ENCODE results near the gene ZNF239. TPM values are rescaled to one million over a fixed set of nuclear protein-coding genes. Genes with fewer than 3 reads are reported as not detected.

Gene ZNF239
- total RNA-seq (ENCODE audit: low replicate concordance) = 7.1 and 16.9 TPM in 2 replicates

DNA sequence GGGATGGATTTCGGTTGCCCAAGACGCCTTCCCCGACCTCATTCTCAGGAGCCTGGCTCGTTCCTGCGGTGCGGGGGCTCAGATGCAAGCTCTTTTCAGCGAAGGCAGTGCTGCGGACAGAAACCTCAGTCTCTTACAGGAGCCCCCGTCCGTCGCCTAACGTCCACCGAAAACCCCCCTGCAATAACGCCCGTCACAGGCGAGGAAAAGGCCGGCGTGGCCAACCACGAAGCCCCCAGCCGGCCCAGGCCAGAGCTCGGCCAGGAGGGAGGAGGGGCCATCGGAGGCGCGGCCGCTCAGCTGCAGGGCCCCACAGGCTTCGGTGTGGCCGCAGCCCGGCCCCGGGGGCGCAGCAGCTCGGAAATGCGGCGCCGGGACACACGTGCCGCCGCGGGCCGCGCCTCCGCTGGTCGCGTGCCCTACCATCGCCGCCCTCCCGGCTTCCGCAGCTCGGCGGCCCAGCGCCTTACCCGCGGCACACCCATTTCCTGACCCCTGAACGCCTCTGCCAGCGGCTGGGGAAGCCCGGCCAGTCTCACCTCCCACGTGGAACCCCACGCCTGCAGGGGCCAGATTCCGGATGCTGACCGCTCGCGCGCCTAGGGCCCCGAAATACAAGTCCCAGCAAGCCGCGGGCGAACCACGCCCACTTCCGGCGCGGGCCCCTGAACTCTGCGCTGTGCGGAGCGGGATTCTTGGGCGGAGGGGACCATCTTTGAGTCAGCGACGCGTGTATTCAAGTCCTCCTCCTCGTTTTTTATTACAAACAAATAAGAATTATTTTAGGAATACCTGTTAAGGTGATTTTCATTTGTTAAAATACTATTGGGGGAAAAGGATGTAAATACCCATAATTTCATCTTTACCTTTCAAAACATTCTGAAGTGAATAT is at the start of gene ZNF239:
TSS of gene ZNF239 (minus strand) at position 616 of the 892 bp plus-strand sequence. CDS start 16,537 bp downstream, outside the sequence.
- H3K27ac Mint-ChIP-seq = peak within 1 kb of the TSS; percentile 83
- Histone ChIP-seq H3K9me3 (ENCODE audit: low read depth) (no peaks in the 10 kb centered on the region), H3K4me2 (peak within 1 kb of the TSS; percentile 83), H3K4me3 (peak within 1 kb of the TSS; percentile 45), H3K27me3 (peaks cover 37% of the 10 kb centered on the region), H2AFZ (replicated peaks) (peak within 1 kb of the TSS; percentile 92), H3K4me1 (peaks cover 13% of the 10 kb centered on the region), H3K9ac (no peak within 1 kb of the TSS), H3K27ac (no peak within 1 kb of the TSS), H3K36me3 (no peaks in the 10 kb centered on the region), H4K20me1 (ENCODE audit: low read depth) (no peaks in the 10 kb centered on the region), H3K79me2 (ENCODE audit: low read depth) (no peaks in the 10 kb centered on the region), H3F3A (ENCODE audit: low read depth) (peaks cover 3% of the 10 kb centered on the region)
- peaks cover 11% of the 10 kb centered on the region for H3K4me1 Mint-ChIP-seq
- no peaks in the 10 kb centered on the region for H3K27me3 Mint-ChIP-seq (ENCODE audit: insufficient read depth, low read depth)
- peak; percentile 85 for DNase-seq (ENCODE audit: low spot score)
- H3K36me3 Mint-ChIP-seq = peaks cover 16% of the 10 kb centered on the region
- TF ChIP-seq EZH2 (IDR thresholded peaks at IDR 0.05) = peak; percentile 51
- TF ChIP-seq EZH2phosphoT487 (IDR thresholded peaks at IDR 0.05) = peak; percentile 16
- TF ChIP-seq, protein P1, sequence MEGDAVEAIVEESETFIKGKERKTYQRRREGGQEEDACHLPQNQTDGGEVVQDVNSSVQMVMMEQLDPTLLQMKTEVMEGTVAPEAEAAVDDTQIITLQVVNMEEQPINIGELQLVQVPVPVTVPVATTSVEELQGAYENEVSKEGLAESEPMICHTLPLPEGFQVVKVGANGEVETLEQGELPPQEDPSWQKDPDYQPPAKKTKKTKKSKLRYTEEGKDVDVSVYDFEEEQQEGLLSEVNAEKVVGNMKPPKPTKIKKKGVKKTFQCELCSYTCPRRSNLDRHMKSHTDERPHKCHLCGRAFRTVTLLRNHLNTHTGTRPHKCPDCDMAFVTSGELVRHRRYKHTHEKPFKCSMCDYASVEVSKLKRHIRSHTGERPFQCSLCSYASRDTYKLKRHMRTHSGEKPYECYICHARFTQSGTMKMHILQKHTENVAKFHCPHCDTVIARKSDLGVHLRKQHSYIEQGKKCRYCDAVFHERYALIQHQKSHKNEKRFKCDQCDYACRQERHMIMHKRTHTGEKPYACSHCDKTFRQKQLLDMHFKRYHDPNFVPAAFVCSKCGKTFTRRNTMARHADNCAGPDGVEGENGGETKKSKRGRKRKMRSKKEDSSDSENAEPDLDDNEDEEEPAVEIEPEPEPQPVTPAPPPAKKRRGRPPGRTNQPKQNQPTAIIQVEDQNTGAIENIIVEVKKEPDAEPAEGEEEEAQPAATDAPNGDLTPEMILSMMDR (IDR thresholded peaks at IDR 0.05) = peak; percentile 4
- H3K9me3 Mint-ChIP-seq = peaks cover 29% of the 10 kb centered on the region
- peak within 1 kb of the TSS; percentile 88 for H3K4me3 Mint-ChIP-seq

DNA sequence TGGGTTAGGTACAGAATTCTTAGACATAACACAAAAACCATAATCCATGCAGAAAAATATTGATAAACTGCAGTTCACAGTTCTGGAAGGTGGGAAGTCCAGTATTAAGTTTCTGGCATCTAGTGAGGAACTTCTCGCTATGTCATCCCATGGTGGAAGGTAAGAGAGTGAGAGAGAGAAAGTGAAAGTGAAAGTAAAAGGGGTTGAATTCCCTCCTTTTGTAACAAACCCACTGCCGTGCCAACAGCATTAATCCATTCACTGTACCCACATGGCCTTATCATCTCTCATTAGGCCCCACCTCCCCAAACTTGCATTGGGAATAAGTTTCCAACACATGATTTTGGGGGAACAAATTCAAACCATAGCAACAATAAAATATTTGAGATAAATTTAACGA is 48.9 kb upstream of the ZNF239 start:
- Histone ChIP-seq H3K9ac (no peak overlapping the region), H4K20me1 (ENCODE audit: low read depth) (no peaks in the 10 kb centered on the region), H3K4me2 (no peak overlapping the region), H3K79me2 (ENCODE audit: low read depth) (no peaks in the 10 kb centered on the region), H2AFZ (replicated peaks) (no peak overlapping the region), H3K27me3 (no peaks in the 10 kb centered on the region), H3K4me1 (no peaks in the 10 kb centered on the region), H3K9me3 (ENCODE audit: low read depth) (peaks cover 12% of the 10 kb centered on the region), H3K4me3 (no peak overlapping the region), H3K36me3 (no peaks in the 10 kb centered on the region), H3K27ac (no peak overlapping the region), H3F3A (ENCODE audit: low read depth) (no peaks in the 10 kb centered on the region)
- no peak for DNase-seq (ENCODE audit: low spot score)
- no peak overlapping the region for H3K27ac Mint-ChIP-seq
- H3K27me3 Mint-ChIP-seq (ENCODE audit: insufficient read depth, low read depth) = no peaks in the 10 kb centered on the region
- no peaks in the 10 kb centered on the region for H3K4me1 Mint-ChIP-seq
- H3K36me3 Mint-ChIP-seq = peaks cover 2% of the 10 kb centered on the region
- TF ChIP-seq, protein P1 (IDR thresholded peaks at IDR 0.05) = no peak
- TF ChIP-seq EZH2phosphoT487 (IDR thresholded peaks at IDR 0.05) (no peak), EZH2 (IDR thresholded peaks at IDR 0.05) (no peak)
- no peak overlapping the region for H3K4me3 Mint-ChIP-seq
- H3K9me3 Mint-ChIP-seq = peaks cover 26% of the 10 kb centered on the region

GRCh38 chr10:43622038-43622437 is 47.6 kb upstream of the ZNF239 start:
- no peaks in the 10 kb centered on the region for H3K4me1 Mint-ChIP-seq
- Histone ChIP-seq H3K9me3 (ENCODE audit: low read depth) (peaks cover 18% of the 10 kb centered on the region), H3K36me3 (peaks cover 4% of the 10 kb centered on the region), H3K4me3 (no peak overlapping the region), H3K27me3 (no peaks in the 10 kb centered on the region), H4K20me1 (ENCODE audit: low read depth) (no peaks in the 10 kb centered on the region), H3K27ac (no peak overlapping the region), H3K4me2 (no peak overlapping the region), H2AFZ (replicated peaks) (no peak overlapping the region), H3F3A (ENCODE audit: low read depth) (no peaks in the 10 kb centered on the region), H3K4me1 (no peaks in the 10 kb centered on the region), H3K9ac (no peak overlapping the region), H3K79me2 (ENCODE audit: low read depth) (no peaks in the 10 kb centered on the region)
- no peak overlapping the region for H3K4me3 Mint-ChIP-seq
- TF ChIP-seq, protein P1 (IDR thresholded peaks at IDR 0.05) = no peak
- no peak for TF ChIP-seq EZH2 (IDR thresholded peaks at IDR 0.05)
- TF ChIP-seq EZH2phosphoT487 (IDR thresholded peaks at IDR 0.05) = no peak
- peaks cover 5% of the 10 kb centered on the region for H3K36me3 Mint-ChIP-seq
- H3K27me3 Mint-ChIP-seq (ENCODE audit: insufficient read depth, low read depth) = no peaks in the 10 kb centered on the region
- no peak overlapping the region for H3K27ac Mint-ChIP-seq
- DNase-seq (ENCODE audit: low spot score) = no peak
- peaks cover 33% of the 10 kb centered on the region for H3K9me3 Mint-ChIP-seq

Measured in neural progenitor cell (in vitro differentiated cells).